ENCODE measurements around the gene WNK1. TPM values are rescaled to one million over a fixed set of nuclear protein-coding genes. Genes with fewer than 3 reads are reported as not detected.

Gene WNK1
- total RNA-seq, 1 donor from 2014 or later: 248 TPM

DNA sequence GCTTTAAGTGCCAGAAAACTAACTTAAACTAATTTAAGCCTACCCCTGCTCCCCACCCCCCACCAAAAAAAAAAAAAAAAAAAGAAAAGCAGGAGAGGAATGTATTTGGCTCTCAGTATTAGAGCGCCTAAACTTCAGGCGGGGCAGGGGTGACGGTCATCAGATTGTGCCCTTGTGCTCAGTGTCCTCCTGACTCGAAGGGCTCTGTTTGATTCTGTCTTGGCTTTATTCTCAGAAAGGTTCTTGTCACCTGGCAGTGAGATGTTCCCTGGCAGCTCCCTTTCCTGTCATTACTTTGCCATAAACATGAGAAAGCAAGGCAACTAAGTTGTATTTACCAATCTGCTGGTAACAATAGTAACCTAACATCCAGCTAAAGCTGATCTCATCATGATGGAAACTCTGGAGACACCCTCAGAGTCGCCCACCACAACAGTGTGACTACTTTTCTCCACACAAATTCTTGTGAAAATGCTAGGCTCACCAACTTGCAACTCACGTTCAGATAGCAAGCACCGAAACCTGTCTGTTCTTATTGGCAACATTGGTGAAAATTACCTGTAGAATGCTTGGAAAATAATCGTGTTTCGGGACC, 39.0 kb upstream of the WNK1 start:
- Mint-ChIP-seq H3K36me3 (ENCODE audit: insufficient read depth) (no peaks in the 10 kb centered on the region), H3K4me3 (ENCODE audit: low read depth) (no peak overlapping the region), H3K9me3 (ENCODE audit: low read depth) (no peaks in the 10 kb centered on the region), H3K4me1 (ENCODE audit: low read depth) (peaks cover 5% of the 10 kb centered on the region), H3K27ac (peak overlapping the region; percentile 49), H3K27me3 (peaks cover 6% of the 10 kb centered on the region)
- TF ChIP-seq, protein P1, sequence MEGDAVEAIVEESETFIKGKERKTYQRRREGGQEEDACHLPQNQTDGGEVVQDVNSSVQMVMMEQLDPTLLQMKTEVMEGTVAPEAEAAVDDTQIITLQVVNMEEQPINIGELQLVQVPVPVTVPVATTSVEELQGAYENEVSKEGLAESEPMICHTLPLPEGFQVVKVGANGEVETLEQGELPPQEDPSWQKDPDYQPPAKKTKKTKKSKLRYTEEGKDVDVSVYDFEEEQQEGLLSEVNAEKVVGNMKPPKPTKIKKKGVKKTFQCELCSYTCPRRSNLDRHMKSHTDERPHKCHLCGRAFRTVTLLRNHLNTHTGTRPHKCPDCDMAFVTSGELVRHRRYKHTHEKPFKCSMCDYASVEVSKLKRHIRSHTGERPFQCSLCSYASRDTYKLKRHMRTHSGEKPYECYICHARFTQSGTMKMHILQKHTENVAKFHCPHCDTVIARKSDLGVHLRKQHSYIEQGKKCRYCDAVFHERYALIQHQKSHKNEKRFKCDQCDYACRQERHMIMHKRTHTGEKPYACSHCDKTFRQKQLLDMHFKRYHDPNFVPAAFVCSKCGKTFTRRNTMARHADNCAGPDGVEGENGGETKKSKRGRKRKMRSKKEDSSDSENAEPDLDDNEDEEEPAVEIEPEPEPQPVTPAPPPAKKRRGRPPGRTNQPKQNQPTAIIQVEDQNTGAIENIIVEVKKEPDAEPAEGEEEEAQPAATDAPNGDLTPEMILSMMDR (IDR thresholded peaks at IDR 0.05; ENCODE audit: unreplicated experiment): no peak
- DNase-seq (ENCODE audit: low spot score, unreplicated experiment): no peak

DNA sequence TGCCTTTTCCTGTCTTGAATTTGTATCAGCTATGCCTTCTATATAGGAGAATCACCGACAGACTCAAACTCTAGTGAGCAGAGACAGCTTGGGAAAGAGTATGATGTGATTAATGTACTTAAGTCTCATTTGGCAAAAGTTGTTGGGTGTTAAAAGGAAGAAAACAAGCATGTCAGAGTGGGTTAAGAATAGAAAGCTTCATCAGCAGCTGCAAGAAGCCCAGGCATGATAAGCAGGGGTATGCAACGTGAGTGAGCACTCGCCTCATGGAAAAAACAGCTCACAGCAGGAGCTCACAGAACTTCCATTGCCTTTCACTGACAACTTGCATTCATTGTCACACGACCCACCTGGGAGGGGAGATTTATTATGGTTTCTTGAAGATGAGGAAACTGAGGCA, 35.9 kb upstream of the WNK1 start:
- H3K9me3 Mint-ChIP-seq (ENCODE audit: low read depth): no peaks in the 10 kb centered on the region
- no peak overlapping the region for H3K4me3 Mint-ChIP-seq (ENCODE audit: low read depth)
- no peak for DNase-seq (ENCODE audit: low spot score, unreplicated experiment)
- no peaks in the 10 kb centered on the region for H3K36me3 Mint-ChIP-seq (ENCODE audit: insufficient read depth)
- peaks cover 7% of the 10 kb centered on the region for H3K4me1 Mint-ChIP-seq (ENCODE audit: low read depth)
- H3K27me3 Mint-ChIP-seq: peaks cover 20% of the 10 kb centered on the region
- no peak overlapping the region for H3K27ac Mint-ChIP-seq
- TF ChIP-seq, protein P1 (IDR thresholded peaks at IDR 0.05; ENCODE audit: unreplicated experiment): no peak

DNA sequence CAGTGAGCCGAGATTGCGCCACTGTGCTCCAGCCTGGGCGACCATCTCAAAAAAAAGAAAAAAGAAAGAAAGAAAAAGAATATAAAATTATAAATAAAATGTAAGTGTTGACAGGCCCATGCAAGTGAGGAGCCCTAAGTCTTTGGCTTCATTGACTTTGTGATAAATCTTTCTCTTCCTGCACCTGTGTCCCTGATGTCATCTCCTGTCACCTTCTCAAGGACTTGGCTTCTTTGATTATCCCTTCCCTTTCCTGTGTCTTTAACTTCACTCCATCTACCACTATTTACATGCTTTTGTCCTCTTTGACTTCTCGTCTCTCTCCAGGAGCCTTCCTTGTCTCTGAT, 33.6 kb upstream of the WNK1 start:
- TF ChIP-seq, protein P1 (IDR thresholded peaks at IDR 0.05; ENCODE audit: unreplicated experiment): no peak
- H3K27me3 Mint-ChIP-seq: peaks cover 19% of the 10 kb centered on the region
- no peaks in the 10 kb centered on the region for H3K36me3 Mint-ChIP-seq (ENCODE audit: insufficient read depth)
- no peak overlapping the region for H3K4me3 Mint-ChIP-seq (ENCODE audit: low read depth)
- H3K9me3 Mint-ChIP-seq (ENCODE audit: low read depth): no peaks in the 10 kb centered on the region
- no peak overlapping the region for H3K27ac Mint-ChIP-seq
- DNase-seq (ENCODE audit: low spot score, unreplicated experiment): no peak
- H3K4me1 Mint-ChIP-seq (ENCODE audit: low read depth): peaks cover 3% of the 10 kb centered on the region

DNA sequence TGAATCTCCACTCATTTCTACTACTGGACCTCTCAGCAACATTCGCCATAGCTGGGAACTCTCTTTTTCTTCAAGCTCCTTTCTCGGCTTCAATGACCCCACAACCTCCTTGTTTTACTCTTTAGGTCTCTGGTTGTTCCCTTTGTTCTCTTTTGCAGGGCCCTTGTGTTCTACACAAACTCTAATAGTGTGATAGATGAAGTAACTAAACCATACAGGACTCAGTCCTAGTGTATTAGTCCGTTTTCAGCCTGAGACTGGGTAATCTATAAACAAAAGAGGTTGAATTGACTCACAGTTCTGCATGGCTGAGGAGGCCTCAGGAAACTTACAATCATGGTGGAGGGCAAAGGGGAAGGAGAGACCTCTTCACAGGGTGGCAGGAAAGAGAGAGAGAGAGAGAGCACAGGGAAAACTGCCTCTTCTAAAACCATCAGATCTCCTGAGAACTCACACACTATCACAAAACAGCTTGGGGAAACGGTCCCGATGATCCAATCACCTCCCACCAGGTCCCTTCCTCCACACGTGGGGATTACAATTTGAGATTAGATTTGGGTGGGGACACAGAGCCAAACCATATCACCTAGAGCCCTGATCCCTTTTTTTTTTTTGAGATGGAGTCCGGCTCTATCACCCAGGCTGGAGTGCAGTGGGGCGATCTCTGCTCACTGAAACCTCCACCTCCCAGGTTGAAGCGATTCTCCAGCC, 32.0 kb upstream of the WNK1 start:
- TF ChIP-seq, protein P1 (IDR thresholded peaks at IDR 0.05; ENCODE audit: unreplicated experiment): no peak
- Mint-ChIP-seq H3K9me3 (ENCODE audit: low read depth) (no peaks in the 10 kb centered on the region), H3K4me3 (ENCODE audit: low read depth) (no peak overlapping the region), H3K36me3 (ENCODE audit: insufficient read depth) (no peaks in the 10 kb centered on the region), H3K27me3 (peaks cover 17% of the 10 kb centered on the region), H3K27ac (no peak overlapping the region), H3K4me1 (ENCODE audit: low read depth) (peaks cover 5% of the 10 kb centered on the region)
- DNase-seq (ENCODE audit: low spot score, unreplicated experiment): no peak

DNA sequence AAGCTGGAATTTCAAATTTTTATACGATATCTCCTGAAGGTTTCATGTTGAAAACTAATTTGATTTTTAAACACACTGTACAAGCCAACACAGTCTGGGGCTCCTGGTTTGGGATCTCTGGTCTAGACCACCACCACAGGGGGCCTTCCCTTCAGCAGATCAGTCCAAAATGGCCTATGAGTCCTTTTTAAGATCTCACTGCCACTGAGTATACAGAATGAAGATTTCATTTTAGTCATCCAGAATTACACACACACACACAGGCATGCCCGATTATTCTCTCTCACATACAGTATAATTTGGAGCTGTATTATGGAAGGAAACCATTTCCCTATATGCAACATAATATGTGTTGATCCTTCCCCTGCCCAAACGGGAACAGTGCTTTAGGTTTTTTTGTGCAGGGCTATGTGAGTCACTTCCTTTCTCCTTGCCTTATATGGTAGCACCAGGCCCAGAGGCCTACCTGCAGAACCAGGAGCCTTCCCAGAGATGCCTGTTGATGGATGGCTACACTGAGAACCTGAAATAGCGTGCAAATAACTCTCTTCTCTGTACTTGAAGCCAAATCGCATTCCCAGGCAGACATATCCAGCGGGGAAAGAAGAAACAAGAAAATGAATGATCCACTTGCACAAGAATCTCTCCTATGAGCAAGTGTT, 28.1 kb upstream of the WNK1 start:
- no peaks in the 10 kb centered on the region for H3K9me3 Mint-ChIP-seq (ENCODE audit: low read depth)
- peaks cover 9% of the 10 kb centered on the region for H3K27me3 Mint-ChIP-seq
- DNase-seq (ENCODE audit: low spot score, unreplicated experiment): no peak
- TF ChIP-seq, protein P1 (IDR thresholded peaks at IDR 0.05; ENCODE audit: unreplicated experiment): no peak
- peak overlapping the region; percentile 73 for H3K27ac Mint-ChIP-seq
- no peak overlapping the region for H3K4me3 Mint-ChIP-seq (ENCODE audit: low read depth)
- H3K36me3 Mint-ChIP-seq (ENCODE audit: insufficient read depth): no peaks in the 10 kb centered on the region
- peaks cover 2% of the 10 kb centered on the region for H3K4me1 Mint-ChIP-seq (ENCODE audit: low read depth)

Measured in progenitor cell of endocrine pancreas (in vitro differentiated cells).